Activated T-cell treated with anti-CD3 and anti-CD28 coated beads, Interleukin-2, amount 50 U/mL, for 48 hours (primary cell): ENCODE measurements around the gene SLC22A23.

Experiments used
- DNase-seq, 2 experiments: peaks; one replicate each; pipeline ENCODE4 v3.0.0-alpha.2; 2020

SLC22A23 gene

DNA sequence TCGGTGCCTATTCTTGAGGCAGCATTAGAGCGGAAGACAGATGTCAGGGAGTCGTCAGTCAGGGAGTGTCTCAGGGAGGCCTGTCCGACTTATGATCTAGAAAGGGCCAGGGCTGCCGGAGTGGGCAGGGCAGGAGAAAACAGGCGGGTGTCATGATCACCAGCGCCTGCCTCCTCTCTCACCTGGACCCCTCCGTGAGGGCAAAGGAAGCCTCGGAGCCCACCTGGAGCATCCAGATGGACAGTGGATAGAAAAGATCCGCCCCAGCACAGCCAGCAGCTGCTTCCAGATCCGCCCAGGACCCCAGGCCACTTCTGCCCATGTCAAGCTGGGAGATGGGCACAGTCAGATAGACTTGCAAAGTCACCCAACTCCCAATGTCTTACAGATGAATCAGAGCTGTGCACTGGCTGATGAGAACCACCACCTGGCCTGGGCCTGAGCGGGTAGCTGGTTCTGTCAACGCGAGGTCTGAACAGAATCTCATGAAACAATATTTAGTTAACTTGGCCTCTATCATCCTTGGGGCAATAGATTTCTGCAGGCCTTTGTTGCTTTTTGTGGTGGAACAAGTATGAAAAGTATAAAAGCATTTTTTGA is 175.9 kb downstream of the SLC22A23 start:
- no peak for DNase-seq

DNA sequence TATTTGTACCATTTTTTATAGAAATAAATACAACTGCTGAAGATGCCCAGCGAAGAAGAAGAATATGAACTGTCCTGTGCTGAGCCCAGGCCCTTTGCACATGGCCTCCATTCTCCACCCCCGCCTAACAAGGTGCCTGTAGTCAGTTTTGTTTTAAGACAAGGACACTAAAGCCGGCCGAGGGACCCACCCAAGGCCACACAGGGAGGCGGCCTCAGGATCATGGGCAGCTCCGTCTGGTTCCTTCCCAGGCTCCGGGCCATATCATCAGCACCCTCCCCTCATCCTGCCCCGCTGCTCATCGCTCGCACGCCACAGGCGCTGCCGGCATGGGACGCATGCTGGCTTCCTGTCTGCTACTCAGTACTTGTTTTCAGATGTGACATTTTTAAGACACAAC is 176.8 kb downstream of the SLC22A23 start:
- DNase-seq: no peak

DNA sequence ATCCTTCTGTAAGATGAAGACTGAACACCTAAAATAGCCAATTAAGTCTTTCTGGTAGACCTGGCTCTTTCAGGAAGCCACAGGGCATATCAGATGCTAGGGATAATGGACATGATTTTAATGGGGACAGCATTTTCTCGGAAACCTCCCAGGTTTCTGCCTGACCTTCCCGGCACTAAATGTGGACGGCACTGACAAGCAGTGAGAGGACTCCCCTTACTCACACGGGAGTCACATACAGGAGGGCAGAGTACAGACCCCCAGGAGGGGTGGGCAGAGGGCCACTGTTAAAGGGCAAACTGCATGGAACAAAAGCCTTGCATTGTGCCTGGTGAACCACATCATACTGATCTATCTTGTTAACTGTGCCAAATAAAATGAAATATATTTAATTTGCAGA is 178.2 kb downstream of the SLC22A23 start:
- no peak for DNase-seq

DNA sequence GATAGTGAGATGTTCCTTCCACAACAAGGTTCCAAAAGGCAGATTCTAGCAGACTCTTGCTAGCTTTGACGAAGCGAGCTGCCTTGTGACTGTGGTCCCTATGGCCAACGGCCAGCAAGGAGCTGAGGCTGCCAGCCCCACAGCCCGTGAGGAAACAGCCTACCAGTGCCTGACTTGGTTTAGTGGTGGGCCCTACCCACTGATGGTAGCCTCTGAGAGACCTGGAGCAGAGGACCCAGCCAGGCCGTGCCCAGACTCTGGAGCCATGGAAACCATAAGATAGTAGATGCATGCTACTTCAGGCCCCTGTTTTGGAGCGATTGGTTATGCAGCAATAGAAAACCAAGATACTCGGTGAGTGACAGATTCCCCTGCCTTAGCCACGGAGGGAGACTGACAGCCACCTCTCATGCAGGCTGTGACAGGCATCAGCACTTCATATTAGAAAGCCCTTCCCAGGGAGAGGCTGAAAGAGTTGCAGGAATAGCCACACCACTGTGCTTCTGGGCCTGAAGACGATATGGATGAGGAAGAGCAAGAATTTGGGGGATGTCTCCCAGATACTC is 178.9 kb downstream of the SLC22A23 start:
- DNase-seq: no peak

DNA sequence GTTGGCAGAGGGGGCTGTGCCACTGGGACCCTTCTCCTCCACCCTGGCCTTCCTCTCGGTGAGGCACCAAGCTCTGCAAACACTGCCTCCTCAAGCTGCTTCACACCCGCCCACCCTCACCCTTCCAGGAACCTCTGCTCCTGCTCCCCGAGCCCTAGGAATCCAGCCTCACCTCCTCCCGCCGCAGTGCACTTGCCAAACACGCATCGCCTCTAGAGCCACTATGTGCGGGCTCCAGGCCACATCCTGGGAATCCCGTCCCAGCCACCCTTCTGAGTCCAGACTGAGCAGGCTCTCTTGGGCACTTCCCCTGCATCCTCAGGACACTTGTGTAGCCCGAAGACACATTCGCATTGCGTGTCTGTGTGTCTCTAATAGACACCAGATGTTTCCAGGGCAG is 179.6 kb downstream of the SLC22A23 start:
- DNase-seq: no peak

DNA sequence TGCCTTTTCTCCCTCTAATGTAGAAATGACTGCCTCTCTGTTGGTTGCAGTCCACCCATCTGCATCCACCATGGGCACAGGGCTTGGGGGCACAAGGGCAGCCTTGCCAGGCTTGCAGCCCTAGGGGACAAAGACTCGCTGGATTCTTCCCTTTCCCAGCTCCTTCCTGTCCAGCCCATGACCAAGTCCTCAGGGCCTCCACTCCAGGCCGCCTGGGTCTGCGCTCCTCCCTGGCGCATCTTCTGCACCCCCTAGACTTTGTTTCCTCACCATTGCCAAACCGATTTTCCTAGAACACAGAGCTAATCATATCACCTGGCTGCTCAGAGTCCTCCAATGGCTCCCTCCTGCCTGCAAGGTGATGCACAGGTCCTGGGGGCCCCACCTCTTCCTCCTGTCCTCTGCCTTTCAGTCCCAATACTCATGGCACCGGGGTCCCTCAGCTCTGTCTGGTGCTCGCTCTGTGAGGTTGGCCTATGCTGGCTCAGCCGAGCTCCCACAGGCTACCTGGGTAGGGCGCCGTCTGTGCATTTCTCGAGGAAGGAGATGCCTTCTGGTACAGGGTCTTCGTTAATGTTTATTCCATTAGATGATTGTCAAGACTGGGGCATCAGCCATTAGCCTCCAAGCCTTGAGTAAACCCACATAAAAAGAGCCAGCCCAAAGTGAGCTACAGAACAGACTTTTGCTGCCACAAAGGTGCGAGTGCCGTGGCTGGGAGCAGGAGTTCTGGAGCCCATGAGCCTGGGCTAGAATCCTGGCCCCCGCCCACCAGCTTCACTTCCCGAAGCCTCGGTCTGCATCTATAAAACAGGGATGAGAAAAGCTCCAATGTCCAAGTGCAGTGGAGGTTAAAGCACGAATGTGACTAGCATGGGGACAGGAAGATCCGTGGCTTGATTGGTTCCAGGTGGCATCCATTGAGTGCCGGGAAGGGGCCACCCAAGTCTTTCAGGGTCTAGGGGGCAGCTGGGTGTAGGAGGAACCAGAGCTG is 180.4 kb downstream of the SLC22A23 start:
- no peak for DNase-seq

DNA sequence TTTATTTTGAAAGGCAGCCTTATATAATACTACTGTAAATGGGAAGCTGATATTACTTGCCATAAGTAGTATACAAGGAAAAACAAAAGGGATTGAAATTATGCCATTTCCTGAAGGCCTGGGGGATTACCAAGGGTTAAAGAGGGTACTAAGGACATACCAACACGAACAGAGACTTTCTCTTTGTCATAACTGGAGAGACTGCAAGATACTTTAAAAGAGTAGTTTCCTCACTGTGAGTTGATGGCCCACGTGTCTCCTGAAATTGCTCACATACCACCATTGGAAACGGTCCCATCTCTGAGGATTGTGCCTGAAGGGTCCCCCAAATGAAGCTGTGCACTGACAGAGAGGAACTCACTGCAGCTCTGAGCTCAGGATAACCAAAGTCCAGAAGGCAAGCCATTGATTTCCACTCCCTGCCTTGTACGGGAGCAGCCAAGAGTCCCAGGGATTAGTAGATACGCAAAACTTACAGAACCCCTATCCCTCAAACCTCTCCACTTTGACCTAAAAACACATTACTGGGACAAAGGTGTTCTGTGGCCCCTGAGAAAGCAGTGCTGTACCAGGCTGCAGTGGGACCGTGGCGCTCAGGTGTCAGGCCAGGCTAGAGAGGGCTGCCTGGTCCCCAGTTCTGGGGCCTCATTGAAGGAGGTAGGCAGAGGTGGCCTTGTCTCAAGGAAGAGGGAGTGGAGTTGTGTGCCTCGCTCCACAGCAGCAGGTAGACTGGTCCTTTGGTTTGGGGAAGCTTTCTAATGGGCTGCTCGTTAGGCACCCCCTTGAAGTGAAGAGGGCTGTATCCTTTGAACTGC is 182.9 kb downstream of the SLC22A23 start:
- DNase-seq: no peak

DNA sequence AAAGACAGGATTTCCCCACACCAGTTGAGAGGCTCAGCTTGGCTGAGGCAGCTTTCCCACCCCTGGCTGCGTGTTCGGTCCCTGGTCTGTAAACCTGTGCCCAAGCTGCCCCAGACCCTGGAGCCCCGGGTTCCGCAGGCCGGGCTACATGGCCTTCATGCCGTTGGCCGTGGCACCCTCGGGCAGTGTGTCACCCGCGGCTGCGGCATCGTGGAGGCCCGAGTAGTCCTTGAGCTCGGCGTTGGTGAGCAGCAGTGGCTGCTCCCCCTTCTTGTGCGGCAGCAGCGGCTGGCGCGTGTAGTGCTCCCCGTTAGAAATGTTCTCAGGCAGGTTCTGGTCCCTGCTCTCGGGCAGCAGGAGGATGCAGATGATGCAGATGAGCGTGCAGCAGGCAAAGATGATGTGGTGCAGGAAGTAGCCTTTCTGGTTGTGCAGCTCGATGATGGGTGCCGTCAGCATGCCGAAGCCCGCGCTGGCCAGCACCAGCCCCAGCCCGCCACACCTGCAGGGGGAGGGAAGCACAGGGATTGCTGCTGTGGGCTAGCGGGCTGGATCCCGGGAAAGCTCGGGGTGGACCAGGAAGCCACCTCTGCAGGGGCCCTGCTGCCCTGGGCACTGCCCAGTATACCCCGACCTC is 183.8 kb downstream of the SLC22A23 start:
- DNase-seq: no peak

DNA sequence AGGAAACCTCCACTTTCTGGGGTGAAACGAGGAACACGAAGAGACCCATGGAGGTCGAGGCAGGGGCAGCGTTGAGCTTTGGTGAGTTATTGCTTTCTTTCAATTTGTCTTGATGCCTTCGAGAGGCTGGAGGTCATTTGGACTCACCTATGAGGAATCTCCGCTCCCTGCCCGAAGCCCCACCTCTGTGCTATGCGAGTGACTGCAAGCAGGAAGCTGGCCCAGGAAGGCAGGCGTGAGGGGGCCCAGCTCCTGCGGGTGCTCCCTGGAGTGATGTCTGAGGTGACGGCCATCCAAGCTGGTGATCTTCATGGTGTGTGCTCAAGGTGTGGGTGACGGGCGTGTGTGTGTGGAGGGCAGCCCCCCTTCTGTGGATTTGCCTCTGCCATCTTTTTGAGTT is 185.1 kb downstream of the SLC22A23 start:
- no peak for DNase-seq

DNA sequence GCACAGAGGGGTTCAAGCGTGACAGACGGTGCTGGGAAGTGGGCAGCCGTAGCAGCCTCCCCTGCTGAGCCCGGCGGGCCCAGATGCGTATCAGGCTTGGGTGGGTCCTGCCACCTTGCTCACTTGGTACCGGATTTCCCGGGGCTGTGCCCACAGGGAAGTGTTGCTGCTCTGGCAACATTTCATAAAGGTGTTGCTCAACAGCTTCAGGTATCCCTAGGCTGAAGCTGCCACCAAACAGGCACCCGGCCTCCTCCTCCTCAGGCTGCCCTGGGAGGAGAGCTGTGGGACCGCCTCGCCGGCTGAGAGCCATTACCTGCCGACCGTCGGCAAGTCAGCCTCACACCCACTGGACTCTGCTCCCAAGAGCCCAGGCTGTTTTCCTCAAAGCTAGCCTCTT is 186.6 kb downstream of the SLC22A23 start:
- DNase-seq: no peak

DNA sequence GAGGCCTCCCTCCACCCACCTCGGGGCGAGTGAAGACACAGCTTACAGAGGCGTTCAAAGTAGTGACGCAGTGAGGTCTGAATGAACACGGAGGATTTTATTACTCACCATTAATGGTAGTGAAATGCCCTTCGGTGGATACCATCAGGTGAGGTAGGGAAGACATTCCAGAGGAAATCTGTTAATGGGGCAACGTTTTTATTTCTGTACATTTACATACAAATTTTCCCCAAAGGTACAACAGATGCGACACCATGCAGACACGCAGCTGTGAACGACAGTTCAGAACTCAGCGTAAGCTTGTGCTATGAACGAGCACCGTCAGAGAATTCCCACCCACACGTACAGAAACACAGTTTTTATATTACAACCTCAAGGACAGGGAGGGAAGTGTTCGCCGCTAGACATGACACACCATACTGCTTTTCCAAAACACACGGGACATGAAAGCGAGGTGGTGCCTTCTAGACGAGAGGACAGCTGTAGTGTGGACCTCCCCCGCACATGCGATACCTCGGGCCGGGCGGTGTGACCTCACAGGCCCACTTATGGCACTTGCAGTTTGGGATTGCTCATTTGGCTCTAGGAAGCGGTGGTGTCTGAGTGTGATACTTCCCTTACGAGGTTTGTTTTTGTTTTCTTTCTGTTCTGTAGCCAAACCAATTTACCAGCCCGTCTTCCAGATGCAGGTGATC is 187.4 kb downstream of the SLC22A23 start:
- DNase-seq: no peak

DNA sequence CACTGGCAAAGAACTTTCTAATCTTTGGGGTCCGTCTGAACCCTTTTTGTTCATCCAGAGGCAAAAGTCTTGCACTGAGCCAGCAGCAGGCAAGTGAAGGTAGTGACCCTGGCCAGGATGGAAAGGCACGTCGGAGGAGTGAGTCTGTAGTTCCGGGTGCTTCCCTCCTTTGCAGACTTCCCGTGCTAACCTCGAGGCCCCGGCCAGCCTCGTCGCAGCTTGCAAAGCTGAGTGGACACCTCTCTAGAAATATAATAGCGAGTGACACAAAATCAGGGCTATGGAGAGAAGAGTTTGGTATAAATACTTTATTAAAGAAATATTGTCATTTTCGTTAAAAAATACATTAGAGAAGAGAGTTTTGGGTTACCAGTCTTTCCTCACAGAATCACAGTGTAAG is 188.2 kb downstream of the SLC22A23 start:
- no peak for DNase-seq

DNA sequence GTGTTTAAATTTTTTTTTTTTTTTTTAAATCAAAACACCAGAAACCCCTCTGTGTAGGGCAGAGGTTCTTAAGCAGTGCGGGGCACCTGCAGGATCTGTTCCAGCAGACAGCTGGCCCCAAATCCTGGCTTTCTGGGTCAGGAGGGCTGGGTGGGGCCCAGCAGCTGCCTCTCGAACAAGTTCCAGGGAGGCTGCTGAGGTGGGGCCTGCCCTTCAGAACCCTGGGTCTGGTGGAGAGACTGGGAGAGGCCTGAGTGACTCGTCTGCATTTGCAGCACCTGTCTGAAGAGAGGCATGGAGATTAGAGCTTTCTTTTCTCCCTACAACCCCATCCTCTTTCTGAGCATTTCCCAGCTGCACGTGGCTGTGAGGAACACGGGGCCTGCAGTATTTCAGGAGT is 189.7 kb downstream of the SLC22A23 start:
- DNase-seq: no peak

DNA sequence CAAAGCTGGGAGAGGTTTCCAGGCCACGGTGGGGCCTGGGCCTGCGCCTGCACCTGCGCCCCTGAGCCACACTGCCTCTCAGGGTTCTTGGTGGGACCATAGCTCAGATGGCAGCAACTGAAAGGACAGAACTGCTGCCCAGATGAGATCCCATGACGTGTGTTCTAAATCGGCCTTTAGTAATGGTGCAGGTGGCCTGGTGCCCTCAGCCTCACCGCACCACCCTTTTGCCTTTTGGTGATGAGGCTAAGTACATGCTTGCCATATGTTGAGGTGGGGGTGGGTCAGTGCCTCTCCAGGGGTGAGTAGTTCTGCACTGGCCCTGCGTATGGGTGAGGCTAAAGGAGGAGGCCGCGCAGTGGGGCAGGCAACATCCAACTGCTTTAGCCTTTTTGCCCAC is 190.7 kb downstream of the SLC22A23 start:
- DNase-seq: no peak

DNA sequence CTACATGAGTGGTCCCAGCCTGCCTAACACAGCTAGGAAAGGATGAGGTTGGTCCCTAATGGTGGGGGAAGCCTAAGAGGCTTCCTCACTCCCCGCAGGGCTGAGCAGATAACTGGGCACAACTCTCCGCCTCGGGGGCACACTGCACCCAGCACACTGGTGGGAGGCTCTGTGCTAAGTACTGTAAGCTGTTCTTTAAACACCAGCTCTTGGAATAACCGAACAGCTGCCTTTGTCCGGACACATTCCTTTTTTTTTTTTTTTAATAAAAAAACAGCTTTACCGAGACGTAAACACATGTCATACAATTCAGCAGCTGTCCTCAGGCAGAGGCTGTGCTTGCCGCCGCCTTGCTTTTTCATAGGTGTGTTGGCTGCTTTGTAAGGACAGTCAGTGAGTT is 191.2 kb downstream of the SLC22A23 start:
- no peak for DNase-seq

DNA sequence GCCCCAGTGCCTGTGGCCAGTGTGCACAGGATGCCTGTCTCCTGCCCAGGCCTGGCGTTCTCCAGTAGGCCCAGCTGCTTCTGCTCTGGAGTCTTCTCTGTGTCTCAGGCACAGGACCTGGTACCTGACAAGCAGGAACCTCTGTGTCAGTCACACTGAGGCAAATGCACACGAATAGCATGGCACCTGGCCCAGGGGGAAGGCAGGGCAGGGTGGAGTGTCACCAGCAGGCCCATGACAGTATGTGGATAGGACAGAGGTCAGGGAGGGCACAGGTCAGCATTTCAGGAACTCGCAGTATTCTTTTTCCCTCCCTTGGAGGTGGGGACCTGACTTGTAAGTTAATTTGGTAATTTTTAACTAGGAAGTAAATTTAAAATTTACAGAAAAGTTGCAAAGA is 192.5 kb downstream of the SLC22A23 start:
- no peak for DNase-seq

DNA sequence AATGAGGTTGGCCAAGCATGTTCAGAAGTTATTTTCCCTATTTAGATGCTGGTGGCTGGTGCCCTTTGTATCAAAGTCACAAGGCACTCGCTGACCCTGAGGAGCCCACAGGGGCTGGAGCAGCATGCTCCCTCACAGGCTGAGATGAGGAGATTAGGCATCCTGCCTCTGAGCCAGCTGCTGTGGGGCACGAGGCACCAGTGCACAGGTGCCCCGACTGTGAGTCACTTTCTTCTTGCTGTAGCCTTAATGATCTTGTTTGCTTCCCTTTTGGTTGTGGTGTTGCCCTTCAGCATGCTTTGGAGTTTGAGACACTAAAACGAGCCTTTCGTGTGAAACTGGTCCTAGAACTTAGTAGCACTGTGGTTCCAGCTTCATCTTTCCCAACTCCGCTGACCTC is 193.8 kb downstream of the SLC22A23 start:
- no peak for DNase-seq

DNA sequence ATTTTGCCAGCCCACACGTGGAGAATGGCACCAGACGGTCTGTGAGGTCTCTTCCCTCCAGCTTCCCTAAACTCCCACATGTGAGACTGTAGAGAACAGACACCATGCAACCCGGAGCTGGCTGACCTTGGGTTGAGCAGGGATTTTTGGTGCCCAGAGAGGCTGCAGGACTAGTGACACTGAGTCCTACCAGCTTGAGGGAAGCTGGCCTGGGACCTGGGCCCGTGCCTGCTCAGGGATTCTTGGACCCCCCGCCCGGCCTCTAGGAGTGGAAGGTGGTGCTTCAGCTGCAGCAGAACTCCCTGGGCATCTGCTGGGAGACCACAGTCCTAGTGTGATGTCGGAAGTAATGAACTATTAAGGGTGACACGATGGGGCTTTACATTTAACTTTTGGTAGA is 194.9 kb downstream of the SLC22A23 start:
- no peak for DNase-seq

DNA sequence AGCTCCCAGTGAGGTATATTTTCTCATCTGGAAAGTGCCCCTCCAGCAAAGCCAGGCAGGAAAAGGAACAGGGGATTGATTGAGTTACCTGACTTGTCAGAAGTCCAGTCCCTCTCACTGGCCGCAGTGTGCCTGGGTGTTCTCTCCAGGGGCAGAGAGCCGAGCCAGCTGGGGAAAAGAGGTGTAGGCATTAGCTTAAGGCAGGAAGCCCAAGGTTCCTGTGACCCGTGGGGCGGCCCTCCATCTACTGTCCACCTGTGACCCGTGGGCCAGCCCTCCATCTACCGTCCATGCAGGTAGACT is 195.4 kb downstream of the SLC22A23 start:
- no peak for DNase-seq

DNA sequence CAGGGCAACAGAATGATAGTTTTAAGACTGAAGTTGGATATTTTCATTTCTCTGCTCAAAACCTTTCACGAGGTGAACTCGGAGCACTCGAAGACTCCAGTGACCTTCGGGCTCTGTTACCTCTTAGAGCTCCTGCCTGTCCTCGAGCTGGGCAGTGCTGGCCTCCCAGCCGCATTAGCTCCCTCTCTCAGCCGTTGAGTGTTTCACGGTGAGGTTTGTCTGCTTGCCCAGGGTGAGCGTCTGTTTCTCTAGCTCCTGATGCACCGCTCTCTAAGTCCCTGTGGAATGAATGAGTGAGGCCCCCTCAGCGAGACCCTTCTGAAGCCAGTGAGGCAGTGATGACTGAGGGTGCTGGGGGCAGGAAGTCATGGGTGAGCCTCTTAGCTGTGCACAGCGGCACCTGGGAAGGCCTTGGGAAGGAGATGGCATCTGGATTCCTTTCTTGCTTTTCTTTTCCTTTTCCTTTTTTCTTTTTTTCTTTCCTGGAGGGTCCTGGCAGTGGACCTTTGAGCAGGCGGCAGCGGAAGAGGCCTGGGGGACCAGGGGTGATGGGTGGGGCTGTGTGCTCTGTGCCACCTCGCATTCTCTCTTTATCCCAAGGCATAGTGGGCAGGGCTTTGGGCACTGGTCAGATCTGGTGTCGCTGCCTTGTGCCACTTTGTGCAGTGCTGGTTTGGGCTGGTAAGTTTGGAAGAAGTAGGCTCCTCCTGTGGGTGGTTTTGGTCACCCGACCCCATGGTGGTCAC is 195.9 kb downstream of the SLC22A23 start:
- no peak for DNase-seq

DNA sequence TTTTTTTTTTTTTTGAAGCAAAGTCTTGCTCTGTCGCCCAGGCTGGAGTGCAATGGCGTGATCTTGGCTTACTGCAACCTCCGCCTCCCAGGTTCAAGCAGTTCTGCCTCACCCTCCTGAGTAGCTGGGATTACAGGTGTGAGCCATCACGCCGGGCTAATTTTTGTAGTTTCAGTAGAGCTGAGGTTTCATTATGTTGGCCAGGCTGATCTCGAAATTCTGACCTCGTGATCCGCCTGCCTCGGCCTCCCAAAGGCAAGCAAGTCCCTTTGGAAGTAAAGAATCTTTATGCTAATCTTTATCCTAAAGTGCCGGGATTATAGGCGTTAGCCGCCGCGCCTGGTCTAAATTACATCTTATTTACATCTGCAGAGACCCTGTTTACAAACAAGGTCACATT is 196.6 kb downstream of the SLC22A23 start:
- DNase-seq: no peak
